ENCODE data around the gene GLI1. TPM values are rescaled to one million over a fixed set of nuclear protein-coding genes. Genes with fewer than 3 reads are reported as not detected.
"Not testable (repeated sequence)": the region's sequence is repeated elsewhere in the genome, so short reads cannot be mapped to it uniquely, and the experiment has no call there.

The GLI1 gene
- total RNA-seq, 1 donor from 2014 or later, result 6.8 TPM

DNA sequence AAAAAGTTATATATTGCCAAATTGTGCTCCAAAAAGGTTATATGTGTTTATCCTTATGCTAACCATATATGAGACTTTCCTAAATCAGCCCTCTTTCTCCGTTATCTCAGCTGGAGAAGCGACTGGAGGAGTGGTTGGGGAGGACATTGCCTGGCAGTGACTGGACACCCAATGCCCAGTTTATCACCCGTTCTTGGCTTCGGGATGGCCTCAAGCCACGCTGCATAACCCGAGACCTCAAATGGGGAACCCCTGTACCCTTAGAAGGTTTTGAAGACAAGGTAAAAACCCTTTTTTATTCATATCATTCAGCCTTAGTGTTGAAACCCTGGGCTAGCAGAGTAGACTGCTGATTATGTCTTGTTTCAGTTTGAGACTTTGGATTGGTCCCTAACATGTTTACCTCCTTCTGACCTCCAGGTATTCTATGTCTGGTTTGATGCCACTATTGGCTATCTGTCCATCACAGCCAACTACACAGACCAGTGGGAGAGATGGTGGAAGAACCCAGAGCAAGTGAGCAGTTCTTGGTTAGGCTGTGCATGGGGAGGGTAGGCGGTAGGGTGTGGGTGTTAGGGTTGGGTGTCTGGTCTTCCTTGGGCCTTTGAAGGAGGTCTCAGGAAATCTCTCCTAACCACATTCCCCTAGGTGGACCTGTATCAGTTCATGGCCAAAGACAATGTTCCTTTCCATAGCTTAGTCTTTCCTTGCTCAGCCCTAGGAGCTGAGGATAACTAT, 52.2 kb downstream of the GLI1 start:
- H3K4me3 Mint-ChIP-seq (ENCODE audit: unreplicated experiment), result no peak overlapping the region
- peaks cover 7% of the 10 kb centered on the region for H3K4me1 Mint-ChIP-seq (ENCODE audit: low read depth)
- DNase-seq (ENCODE audit: low spot score), result no peak
- H3K9me3 Mint-ChIP-seq (ENCODE audit: low read depth), result no peaks in the 10 kb centered on the region
- TF ChIP-seq, protein P1, sequence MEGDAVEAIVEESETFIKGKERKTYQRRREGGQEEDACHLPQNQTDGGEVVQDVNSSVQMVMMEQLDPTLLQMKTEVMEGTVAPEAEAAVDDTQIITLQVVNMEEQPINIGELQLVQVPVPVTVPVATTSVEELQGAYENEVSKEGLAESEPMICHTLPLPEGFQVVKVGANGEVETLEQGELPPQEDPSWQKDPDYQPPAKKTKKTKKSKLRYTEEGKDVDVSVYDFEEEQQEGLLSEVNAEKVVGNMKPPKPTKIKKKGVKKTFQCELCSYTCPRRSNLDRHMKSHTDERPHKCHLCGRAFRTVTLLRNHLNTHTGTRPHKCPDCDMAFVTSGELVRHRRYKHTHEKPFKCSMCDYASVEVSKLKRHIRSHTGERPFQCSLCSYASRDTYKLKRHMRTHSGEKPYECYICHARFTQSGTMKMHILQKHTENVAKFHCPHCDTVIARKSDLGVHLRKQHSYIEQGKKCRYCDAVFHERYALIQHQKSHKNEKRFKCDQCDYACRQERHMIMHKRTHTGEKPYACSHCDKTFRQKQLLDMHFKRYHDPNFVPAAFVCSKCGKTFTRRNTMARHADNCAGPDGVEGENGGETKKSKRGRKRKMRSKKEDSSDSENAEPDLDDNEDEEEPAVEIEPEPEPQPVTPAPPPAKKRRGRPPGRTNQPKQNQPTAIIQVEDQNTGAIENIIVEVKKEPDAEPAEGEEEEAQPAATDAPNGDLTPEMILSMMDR (IDR thresholded peaks at IDR 0.05), result no peak
- no peak overlapping the region for H3K27ac Mint-ChIP-seq (ENCODE audit: unreplicated experiment)
- no peaks in the 10 kb centered on the region for H3K27me3 Mint-ChIP-seq (ENCODE audit: low read depth)
- H3K36me3 Mint-ChIP-seq (ENCODE audit: low read depth), result peaks cover 41% of the 10 kb centered on the region

DNA sequence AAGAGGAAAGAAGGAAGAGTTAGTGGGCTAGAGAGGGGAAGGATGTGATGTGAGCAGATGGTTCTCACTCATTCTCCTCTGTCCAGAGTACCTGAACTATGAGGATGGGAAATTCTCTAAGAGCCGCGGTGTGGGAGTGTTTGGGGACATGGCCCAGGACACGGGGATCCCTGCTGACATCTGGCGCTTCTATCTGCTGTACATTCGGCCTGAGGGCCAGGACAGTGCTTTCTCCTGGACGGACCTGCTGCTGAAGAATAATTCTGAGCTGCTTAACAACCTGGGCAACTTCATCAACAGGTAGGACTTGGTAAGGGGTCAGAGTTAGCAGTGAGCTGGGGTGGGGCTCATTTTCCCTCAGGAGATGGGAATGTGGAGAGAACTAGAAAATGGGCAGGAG, 53.1 kb downstream of the GLI1 start:
- Mint-ChIP-seq H3K4me3 (ENCODE audit: unreplicated experiment) (no peak overlapping the region), H3K9me3 (ENCODE audit: low read depth) (no peaks in the 10 kb centered on the region), H3K27me3 (ENCODE audit: low read depth) (no peaks in the 10 kb centered on the region), H3K27ac (ENCODE audit: unreplicated experiment) (no peak overlapping the region), H3K4me1 (ENCODE audit: low read depth) (peaks cover 16% of the 10 kb centered on the region), H3K36me3 (ENCODE audit: low read depth) (peaks cover 50% of the 10 kb centered on the region)
- TF ChIP-seq, protein P1 (IDR thresholded peaks at IDR 0.05), result no peak
- no peak for DNase-seq (ENCODE audit: low spot score)

- Mint-ChIP-seq H3K4me3 (ENCODE audit: unreplicated experiment) (no peak overlapping the region), H3K9me3 (ENCODE audit: low read depth) (no peaks in the 10 kb centered on the region), H3K27me3 (ENCODE audit: low read depth) (no peaks in the 10 kb centered on the region), H3K27ac (ENCODE audit: unreplicated experiment) (peak overlapping the region; percentile 37), H3K36me3 (ENCODE audit: low read depth) (peaks cover 51% of the 10 kb centered on the region), H3K4me1 (ENCODE audit: low read depth) (peaks cover 22% of the 10 kb centered on the region)
- DNase-seq (ENCODE audit: low spot score), result no peak
- TF ChIP-seq, protein P1 (IDR thresholded peaks at IDR 0.05), result no peak
Measured at GRCh38 chr12:57513266-57513665, 53.7 kb downstream of the GLI1 start.

GRCh38 chr12:57513677-57514076, 54.1 kb downstream of the GLI1 start:
- H3K9me3 Mint-ChIP-seq (ENCODE audit: low read depth); H3K27me3 Mint-ChIP-seq (ENCODE audit: low read depth); H3K4me3 Mint-ChIP-seq (ENCODE audit: unreplicated experiment); DNase-seq (ENCODE audit: low spot score): not testable (repeated sequence)
- Mint-ChIP-seq H3K27ac (ENCODE audit: unreplicated experiment) (peak overlapping the region; percentile 32), H3K36me3 (ENCODE audit: low read depth) (peaks cover 54% of the 10 kb centered on the region), H3K4me1 (ENCODE audit: low read depth) (peaks cover 26% of the 10 kb centered on the region)

DNA sequence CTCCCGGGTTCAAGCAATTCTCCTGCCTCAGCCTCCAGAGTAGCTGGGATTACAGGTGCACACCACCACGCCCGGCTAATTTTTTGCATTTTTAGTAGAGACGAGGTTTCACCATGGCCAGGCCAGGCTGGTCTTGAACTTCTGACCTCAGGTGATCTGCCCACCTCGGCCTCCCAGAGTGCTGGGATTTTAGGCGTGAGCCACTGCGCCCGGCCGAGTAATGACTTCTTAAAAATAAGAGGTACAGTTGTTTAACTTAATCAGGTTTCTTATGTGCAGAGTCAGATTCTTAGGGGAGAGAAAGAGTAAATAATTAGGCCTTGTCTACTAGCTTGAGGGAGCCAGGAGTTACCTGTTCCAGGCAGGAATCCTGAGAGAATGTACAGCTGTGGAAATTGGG, 54.7 kb downstream of the GLI1 start:
- peaks cover 31% of the 10 kb centered on the region for H3K4me1 Mint-ChIP-seq (ENCODE audit: low read depth)
- H3K9me3 Mint-ChIP-seq (ENCODE audit: low read depth); H3K4me3 Mint-ChIP-seq (ENCODE audit: unreplicated experiment); H3K27me3 Mint-ChIP-seq (ENCODE audit: low read depth); DNase-seq (ENCODE audit: low spot score): not testable (repeated sequence)
- peaks cover 59% of the 10 kb centered on the region for H3K36me3 Mint-ChIP-seq (ENCODE audit: low read depth)
- H3K27ac Mint-ChIP-seq (ENCODE audit: unreplicated experiment), result peak overlapping the region; percentile 57

GRCh38 chr12:57514720-57515407, 55.3 kb downstream of the GLI1 start:
- H3K4me1 Mint-ChIP-seq (ENCODE audit: low read depth), result peaks cover 36% of the 10 kb centered on the region
- H3K4me3 Mint-ChIP-seq (ENCODE audit: unreplicated experiment), result no peak overlapping the region
- H3K27ac Mint-ChIP-seq (ENCODE audit: unreplicated experiment), result peak overlapping the region; percentile 74
- TF ChIP-seq, protein P1 (IDR thresholded peaks at IDR 0.05), result no peak
- no peaks in the 10 kb centered on the region for H3K9me3 Mint-ChIP-seq (ENCODE audit: low read depth)
- no peak for DNase-seq (ENCODE audit: low spot score)
- H3K36me3 Mint-ChIP-seq (ENCODE audit: low read depth), result peaks cover 60% of the 10 kb centered on the region
- no peaks in the 10 kb centered on the region for H3K27me3 Mint-ChIP-seq (ENCODE audit: low read depth)
